ENCODE results near the gene FAM219A.
A peak's percentile ranks its signal among the peaks of the same experiment; 100 is the strongest.

FAM219A gene

DNA sequence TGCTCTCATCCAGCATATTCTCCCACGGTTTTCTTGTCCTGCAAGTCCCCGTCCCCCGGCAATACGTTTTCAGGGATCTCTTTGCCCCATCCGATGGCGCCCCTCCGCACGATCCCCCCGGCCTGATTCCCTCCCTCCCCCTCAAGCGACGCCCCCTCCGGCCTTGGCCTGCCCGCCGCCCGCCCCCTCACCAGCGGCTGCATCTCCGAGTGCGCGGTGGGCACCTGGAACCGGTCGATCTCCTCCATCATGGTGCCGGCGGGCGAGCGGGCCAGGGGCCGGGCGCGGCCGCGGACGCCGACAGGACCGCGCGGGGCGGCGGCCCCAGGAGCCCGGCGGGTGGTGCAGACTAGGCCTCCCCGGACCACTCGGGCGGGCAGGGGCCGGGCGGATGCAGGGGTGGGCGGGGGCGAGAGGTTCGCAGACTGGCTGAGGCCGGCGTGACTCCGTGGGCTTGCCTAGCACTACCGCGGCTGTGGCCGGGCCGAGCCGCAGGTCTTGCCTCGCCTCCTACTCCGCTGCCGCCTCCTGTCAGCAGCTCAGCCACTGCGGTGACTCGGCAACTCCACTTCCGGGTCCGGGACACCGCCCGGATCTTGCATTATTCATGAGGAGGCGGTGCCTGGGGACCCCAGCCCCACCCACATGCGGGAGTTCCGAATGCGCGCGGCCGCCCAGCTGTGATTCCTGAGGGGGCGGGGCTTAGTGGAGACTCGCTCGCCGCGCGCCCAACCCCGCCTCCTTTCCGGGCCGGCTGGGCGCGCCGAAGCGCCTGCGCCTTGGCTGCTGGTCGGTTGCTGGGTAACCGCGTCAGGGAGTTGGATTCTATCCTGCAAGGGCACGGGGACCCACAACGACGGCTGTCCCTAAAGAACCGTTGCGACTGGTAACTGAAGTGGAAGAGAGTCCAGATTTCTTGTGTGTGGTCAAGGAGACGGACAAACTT is at the start of gene FAM219A, which contains the start of gene DNAI1:
TSS of gene FAM219A (minus strand) at position 558 of the 946 bp plus-strand sequence. CDS start at position 251, 307 bp downstream.
TSS of gene DNAI1 (plus strand) at position 793 of the 946 bp plus-strand sequence. CDS start 201 bp downstream, outside the sequence.
- DNase-seq = peak; percentile 99

- DNase-seq = no peak
These were observed 49.6 kb upstream of the FAM219A start for GRCh38 chr9:34507966-34508365.

DNA sequence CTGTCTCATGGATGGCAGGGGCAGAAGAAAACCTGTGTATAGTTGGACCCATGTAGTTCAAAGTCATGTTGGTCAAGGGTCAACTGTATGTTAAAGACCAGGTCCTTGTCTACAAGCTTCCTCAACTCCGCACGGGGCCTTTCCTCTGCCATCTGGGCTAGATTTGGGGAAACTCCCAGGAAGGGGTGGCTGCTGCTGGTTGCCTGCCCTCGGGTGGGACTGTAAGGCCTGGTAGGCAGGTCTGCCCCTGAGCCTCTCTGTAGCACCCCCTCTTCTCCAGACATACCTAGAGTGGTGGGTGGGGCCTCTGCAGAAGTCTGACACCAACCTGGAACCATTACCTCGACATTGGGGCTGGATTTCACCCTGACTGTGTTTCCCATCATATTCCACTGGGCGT is 49.2 kb upstream of the FAM219A start:
- DNase-seq = no peak

DNA sequence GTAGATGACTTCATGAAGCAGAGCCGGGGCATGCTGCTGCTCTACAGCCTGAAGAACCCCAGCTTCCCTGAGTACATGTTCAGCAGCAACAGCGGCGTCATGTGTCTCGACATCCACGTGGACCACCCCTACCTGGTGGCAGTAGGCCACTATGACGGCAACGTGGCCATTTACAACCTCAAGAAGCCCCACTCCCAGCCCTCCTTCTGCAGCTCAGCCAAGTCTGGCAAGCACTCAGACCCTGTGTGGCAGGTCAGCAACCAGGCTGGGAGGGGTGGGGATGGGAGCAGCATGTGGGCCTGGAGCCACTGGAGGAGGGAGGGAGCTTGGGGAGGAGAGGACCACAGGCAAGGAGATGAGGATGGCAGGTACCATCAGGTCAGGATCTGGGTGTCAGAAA is 48.3 kb upstream of the FAM219A start:
- DNase-seq = no peak

GRCh38 chr9:34505370-34506120 is 47.2 kb upstream of the FAM219A start:
- DNase-seq = no peak

DNA sequence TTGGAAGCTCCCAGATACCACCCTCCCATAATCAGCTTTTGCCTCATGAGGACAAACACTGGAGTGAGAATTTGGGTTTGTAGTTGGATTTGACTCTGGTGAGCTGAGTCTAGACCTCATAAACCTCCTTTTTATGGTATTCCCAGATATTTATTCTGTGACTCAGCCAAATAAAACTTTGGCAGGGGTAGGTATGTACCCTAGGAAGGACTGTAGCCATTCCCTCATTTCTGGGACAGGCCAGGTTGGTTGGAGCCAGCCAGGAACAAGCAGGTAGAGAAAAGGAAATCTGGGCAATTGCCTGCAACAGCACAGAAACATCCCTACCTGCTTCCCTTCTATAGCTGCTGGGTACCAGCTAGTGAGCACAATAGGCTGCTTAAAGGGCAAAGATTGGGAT is 45.0 kb upstream of the FAM219A start:
- DNase-seq = no peak

DNA sequence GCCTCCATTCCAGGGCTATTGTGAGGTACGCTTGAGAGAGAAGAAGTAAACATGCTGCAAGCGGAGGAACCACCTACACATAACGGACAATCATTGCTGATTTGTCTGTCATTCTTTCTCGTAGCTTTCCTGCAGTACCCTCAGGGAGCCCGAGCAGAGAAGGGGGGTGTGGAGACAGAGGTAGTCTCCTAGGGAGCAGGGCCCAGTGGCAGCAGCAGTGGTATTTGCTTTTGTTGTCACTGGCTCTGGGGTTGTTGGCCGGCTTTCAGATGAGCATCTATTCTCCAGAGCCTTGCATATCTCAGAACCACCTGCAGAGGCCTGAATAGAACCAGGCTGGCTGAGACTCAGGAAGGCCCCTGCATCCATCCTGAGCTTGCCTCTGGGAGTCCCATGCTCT is 44.5 kb upstream of the FAM219A start:
- no peak for DNase-seq

- DNase-seq = no peak
These were observed 44.1 kb upstream of the FAM219A start for GRCh38 chr9:34502471-34502870.

- no peak for DNase-seq
These were observed 43.6 kb upstream of the FAM219A start for GRCh38 chr9:34501889-34502425.

GRCh38 chr9:34501372-34501771 is 43.0 kb upstream of the FAM219A start:
- no peak for DNase-seq

GRCh38 chr9:34500623-34501267 is 42.4 kb upstream of the FAM219A start:
- peak; percentile 65 for DNase-seq

- DNase-seq = no peak
These were observed 40.7 kb upstream of the FAM219A start for GRCh38 chr9:34499076-34499475.

GRCh38 chr9:34498553-34498952 is 40.2 kb upstream of the FAM219A start:
- DNase-seq = no peak

GRCh38 chr9:34496149-34496712 is 37.9 kb upstream of the FAM219A start:
- DNase-seq = no peak

DNA sequence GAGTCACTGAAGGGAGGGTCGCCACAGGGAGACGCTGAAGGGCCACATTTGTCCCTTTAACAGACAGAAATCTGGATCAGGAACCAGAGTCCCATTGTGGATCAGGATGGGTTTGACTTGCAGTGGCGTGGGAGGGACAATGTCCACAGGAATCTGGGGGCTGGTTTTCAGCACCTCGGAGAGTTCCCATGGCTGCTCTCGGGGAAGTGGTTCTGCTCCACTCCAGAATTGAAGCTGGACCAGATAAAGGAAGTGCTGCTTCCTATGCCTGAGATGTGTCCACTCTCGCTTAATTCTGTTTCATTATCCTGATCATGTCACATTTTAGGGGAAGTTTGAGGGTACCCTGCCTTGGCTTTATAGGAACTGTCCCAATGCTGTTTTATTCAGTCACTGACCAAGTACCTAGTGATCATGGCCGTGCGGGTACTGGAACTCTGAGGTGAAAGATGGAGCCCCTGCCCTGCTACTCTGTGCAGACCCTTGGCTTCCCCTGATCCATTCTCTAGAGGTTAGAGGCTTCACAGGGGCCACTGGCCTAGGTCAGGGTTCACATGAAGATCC is 35.7 kb upstream of the FAM219A start:
- DNase-seq = peak; percentile 69

DNA sequence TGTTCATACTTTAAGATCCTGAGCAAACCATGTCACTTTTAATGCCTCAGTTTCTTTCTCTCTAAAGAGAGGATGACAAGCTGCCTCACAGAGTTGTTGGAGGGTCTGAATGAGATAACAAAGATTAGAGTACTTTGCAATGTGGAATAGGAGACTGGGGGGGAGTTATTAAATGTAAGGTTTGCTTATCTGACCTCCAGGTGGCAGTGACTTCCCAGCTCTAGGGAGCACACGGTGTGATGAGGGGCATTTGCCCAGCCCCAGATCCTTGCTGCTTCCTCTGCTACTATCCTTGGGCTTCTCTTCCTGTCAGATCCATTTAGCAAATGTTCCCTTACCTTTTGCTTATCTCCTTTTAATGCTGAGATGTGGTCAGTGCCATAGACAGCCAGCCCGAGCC is 33.7 kb upstream of the FAM219A start:
- DNase-seq = peak; percentile 8

- no peak for DNase-seq
These were observed 33.2 kb upstream of the FAM219A start for GRCh38 chr9:34491596-34491995.

GRCh38 chr9:34490760-34491159 is 32.4 kb upstream of the FAM219A start:
- no peak for DNase-seq

DNA sequence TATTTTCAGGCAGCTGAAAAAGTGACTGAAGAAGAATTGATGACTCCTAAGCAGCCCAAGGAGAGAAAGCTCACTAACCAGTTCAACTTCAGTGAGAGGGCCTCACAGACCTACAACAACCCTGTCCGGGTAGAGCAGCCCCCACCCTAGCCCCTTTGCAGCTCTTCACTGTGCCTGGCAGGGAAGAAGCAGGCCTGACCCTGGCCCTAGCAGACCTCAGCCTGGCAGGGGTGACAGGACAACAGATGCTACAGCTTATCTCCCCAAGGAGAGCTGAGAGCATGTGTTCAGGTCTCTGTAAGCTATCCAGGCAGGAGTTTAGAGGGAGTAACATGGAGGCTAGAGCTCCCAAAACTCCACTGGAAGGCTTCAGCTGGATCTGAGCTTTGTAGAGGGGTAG is 32.0 kb upstream of the FAM219A start:
- no peak for DNase-seq

DNA sequence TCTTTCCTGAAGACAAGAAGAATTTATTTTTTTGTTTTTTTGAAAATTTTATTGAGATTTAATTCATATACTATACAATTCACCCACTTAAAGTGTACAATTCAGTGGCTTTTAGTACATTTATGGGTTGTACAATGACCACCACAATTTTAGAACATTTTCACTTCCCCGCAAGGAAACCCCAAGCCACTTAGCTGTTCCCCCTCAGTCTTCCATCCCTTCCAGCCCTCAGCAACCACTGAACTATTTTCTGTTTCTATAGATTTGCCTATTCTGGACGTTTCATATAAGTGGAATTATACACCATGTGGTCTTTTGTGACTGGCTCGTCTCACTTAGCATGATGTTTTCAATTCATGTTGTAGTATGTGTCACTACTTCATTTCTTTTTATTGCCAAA is 28.2 kb upstream of the FAM219A start:
- DNase-seq = no peak

DNA sequence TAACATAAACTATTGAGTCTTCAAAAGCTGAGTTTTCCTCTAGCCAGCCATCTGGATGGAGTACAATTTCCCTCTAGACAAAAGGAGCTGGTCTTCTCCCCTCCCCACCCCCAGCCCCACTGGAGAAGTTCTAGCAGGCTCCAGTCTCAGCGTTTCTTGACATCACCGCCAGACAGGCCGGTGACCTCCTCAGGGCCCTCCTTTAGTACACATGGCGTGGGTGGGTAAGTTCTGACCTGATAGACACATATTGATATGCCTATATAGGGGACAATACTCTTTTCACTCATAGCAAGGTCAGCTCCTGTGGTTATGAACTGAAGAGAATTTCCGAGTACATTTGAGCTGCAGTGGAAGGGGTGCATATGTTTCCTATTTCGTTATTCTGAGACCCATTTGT is 27.5 kb upstream of the FAM219A start:
- DNase-seq = no peak

GRCh38 chr9:34484678-34485077 is 26.3 kb upstream of the FAM219A start:
- DNase-seq = no peak

Data from hematopoietic multipotent progenitor cell treated with erythropoietin and hydrocortisone succinate and interleukin-3 and kit ligand, for 6 days (in vitro differentiated cells).